Endothelial cell of umbilical vein (primary cell): Measurements from ENCODE around the gene SEMA3A. TPM values are rescaled to one million over a fixed set of nuclear protein-coding genes. Genes with fewer than 3 reads are reported as not detected.

Experiments used
- BruUV-seq: library from RNA; stranded (reverse); fragments of 400-500 nt; replicated peaks from 2 replicates; lab custom pipeline; 2021; lab: Mats Ljungman, UMichigan
- CTCF ChIA-PET: fragments of 300-600, 350-600 bp; sonication (Branson Sonifier 250); formaldehyde crosslinking; loops from one replicate; lab custom pipeline; 2021; ENCODE audit warnings: antibody characterized with exemption, inconsistent platforms; lab: Charles Lee
- POLR2A ChIA-PET: fragments of 300-600, 350-600 bp; sonication (Branson Sonifier 250); formaldehyde crosslinking; loops from one replicate; lab custom pipeline; 2021; ENCODE audit warnings: antibody characterized with exemption, inconsistent platforms; lab: Charles Lee
- DNase-seq: peaks from one replicate; pipeline ENCODE4 v3.0.0-alpha.2; 2011; ENCODE audit warnings: low read depth, low spot score
- FAIRE-seq: peaks from 2 replicates; lab custom pipeline; 2011; peaks lifted over from hg19 to GRCh38; lab: Jason Lieb, UNC
- H2AFZ ChIP-seq: 2 replicates; pipeline ENCODE4 v1.6.0; 2012; ENCODE audit warnings: low read depth, low read length, control low read depth, inconsistent platforms
- H3K27ac ChIP-seq: 2 replicates; pipeline ENCODE4 v1.5.1; 2011; ENCODE audit warnings: low read depth, mild to moderate bottlenecking, control low read depth, low read length, moderate library complexity; ENCODE audit not compliant: insufficient read depth
- H3K27me3 ChIP-seq, 2 experiments: 2 replicates each; pipeline versions ENCODE4 v1.6.0 to v1.6.1; 2011; ENCODE audit warnings: low read length in 2 of 2, mixed read lengths in 1 of 2; ENCODE audit not compliant: control insufficient read depth in 2 of 2, insufficient read depth in 2 of 2
- H3K36me3 ChIP-seq, 2 experiments: 2 replicates in 1 of 2; 3 replicates in 1 of 2; pipeline ENCODE4 v1.5.1; 2011; ENCODE audit warnings: low read length in 2 of 2, mild to moderate bottlenecking in 1 of 2, moderate library complexity in 1 of 2; ENCODE audit not compliant: control insufficient read depth in 2 of 2, insufficient read depth in 2 of 2; ENCODE audit errors: extremely low read depth in 1 of 2
- H3K4me1 ChIP-seq: 3 replicates; pipeline ENCODE4 v1.5.1; 2011; ENCODE audit warnings: mild to moderate bottlenecking, low read length; ENCODE audit not compliant: control insufficient read depth, insufficient read depth; ENCODE audit errors: extremely low read depth
- H3K4me2 ChIP-seq: 2 replicates; pipeline ENCODE4 v1.6.1; 2011; ENCODE audit warnings: low read length, control low read depth, mixed read lengths; ENCODE audit not compliant: insufficient read depth
- H3K4me3 ChIP-seq, 3 experiments: fragments of 200-600 bp in 1 of 3; sonication (generic), shearing (Covaris generic) in 1 of 3; replicated peaks in 1 of 3; 2 replicates each; pipeline ENCODE4 v1.5.1; 2011 to 2016; ENCODE audit warnings: control low read depth in 3 of 3, low read length in 3 of 3, mild to moderate bottlenecking in 2 of 3, inconsistent platforms in 1 of 3, low read depth in 1 of 3, moderate library complexity in 1 of 3; ENCODE audit not compliant: insufficient read depth in 1 of 3
- H3K79me2 ChIP-seq: 2 replicates; pipeline ENCODE4 v1.6.0; 2012; ENCODE audit warnings: low read length, inconsistent platforms; ENCODE audit not compliant: control insufficient read depth, insufficient read depth
- H3K9ac ChIP-seq: replicated peaks from 2 replicates; pipeline ENCODE3; 2011; ENCODE audit warnings: low read length, control low read depth; ENCODE audit not compliant: insufficient read depth; ENCODE audit errors: extremely low read depth
- H3K9me1 ChIP-seq: replicated peaks from 3 replicates; pipeline ENCODE4 v1.6.0; 2011; ENCODE audit warnings: mild to moderate bottlenecking, low read length; ENCODE audit not compliant: control insufficient read depth, insufficient read depth; ENCODE audit errors: extremely low read depth
- H3K9me3 ChIP-seq: replicated peaks from 2 replicates; pipeline ENCODE4 v1.5.1; 2012; ENCODE audit warnings: low read length, inconsistent platforms; ENCODE audit not compliant: control insufficient read depth, insufficient read depth
- H4K20me1 ChIP-seq: replicated peaks from 2 replicates; pipeline ENCODE3; 2011; ENCODE audit warnings: mild to moderate bottlenecking, low read length; ENCODE audit not compliant: control insufficient read depth, insufficient read depth; ENCODE audit errors: extremely low read depth
- CTCF ChIP-seq, 2 donors: IDR thresholded peaks; 1 replicate in 1 of 2; 2 replicates in 1 of 2; pipeline ENCODE4 v1.5.1; 2011; ENCODE audit warnings: low read length in 2 of 2, mild to moderate bottlenecking in 2 of 2, moderate library complexity in 2 of 2, control low read depth in 1 of 2, inconsistent platforms in 1 of 2, low read depth in 1 of 2; ENCODE audit not compliant: insufficient read depth in 1 of 2; ENCODE audit errors: extremely low read depth in 1 of 2
- EZH2 ChIP-seq: IDR thresholded peaks from 2 replicates; pipeline ENCODE4 v1.6.1; 2012; ENCODE audit warnings: borderline replicate concordance, low read depth, mild to moderate bottlenecking, moderate library complexity, low read length, inconsistent platforms; ENCODE audit not compliant: severe bottlenecking
- FOS ChIP-seq: IDR thresholded peaks from 2 replicates; pipeline ENCODE4 v1.6.1; 2011; ENCODE audit warnings: mild to moderate bottlenecking, low read length, moderate library complexity, borderline replicate concordance; ENCODE audit not compliant: insufficient read depth
- GATA2 ChIP-seq: IDR thresholded peaks from 2 replicates; pipeline ENCODE4 v1.7.0; 2011; ENCODE audit warnings: low read depth, mild to moderate bottlenecking, moderate library complexity, mixed read lengths, low read length; ENCODE audit not compliant: insufficient read length, insufficient read depth
- JUN ChIP-seq: IDR thresholded peaks from 2 replicates; pipeline ENCODE4 v1.6.1; 2011; ENCODE audit warnings: borderline replicate concordance, low read depth; ENCODE audit not compliant: insufficient read length, insufficient read depth
- MAX ChIP-seq: IDR thresholded peaks from 2 replicates; pipeline ENCODE4 v1.6.1; 2011; ENCODE audit not compliant: insufficient read depth, insufficient read length
- MYC ChIP-seq: IDR thresholded peaks from one replicate; pipeline ENCODE4 v1.6.1; 2011; ENCODE audit warnings: mild to moderate bottlenecking, low read depth, low read length
- POLR2A ChIP-seq: IDR thresholded peaks from 2 replicates; pipeline ENCODE4 v1.6.1; 2012; ENCODE audit warnings: low read depth, mild to moderate bottlenecking, control low read depth, low read length
- POLR2AphosphoS5 ChIP-seq: IDR thresholded peaks from 2 replicates; pipeline ENCODE4 v1.6.1; 2012; ENCODE audit warnings: low read depth, mild to moderate bottlenecking, control low read depth, low read length, moderate library complexity; ENCODE audit not compliant: insufficient read depth
- dilution Hi-C: fragments of 300-500 bp; cut with MboI; formaldehyde crosslinking; loops from one replicate; pipeline ENCODE4 v1.15.0; 2019; ENCODE audit warnings: low sequenced_read_pairs; ENCODE audit not compliant: extremely low pct_ligation_motif_present
- intact Hi-C: fragments of 100-400 bp; cut with micrococcal nuclease; formaldehyde crosslinking; loops from one replicate; pipeline ENCODE4 v1.10.0; 2022
- polyA plus RNA-seq, 4 experiments: library from polyadenylated mRNA; depleted of rRNA in 3 of 4; stranded (reverse) in 3 of 4; unstranded in 1 of 4; fragments of >200 nt; gene quantifications; 2 replicates each; pipeline versions ENCODE4 v1.2.1 to v1.2.3, GENCODE V29; 2011 to 2012; ENCODE audit warnings: missing spikeins in 1 of 4
- total RNA-seq: library from RNA; stranded (reverse); gene quantifications from 2 replicates; pipeline ENCODE4 v1.2.3, GENCODE V29; 2021

Gene SEMA3A
- total and polyA plus RNA-seq, 2 donors (not counting 3 experiments of a cell fraction or from before 2014, with no cell fraction given) = 0.68 to 1.2 TPM

- Histone ChIP-seq H2AFZ (no peak overlapping the region), H3K9me1 (no peaks in the 10 kb centered on the region), H3K79me2 (no peaks in the 10 kb centered on the region), H3K27ac (no peak overlapping the region), H4K20me1 (no peaks in the 10 kb centered on the region), H3K9ac (no peak overlapping the region), H3K9me3 (no peaks in the 10 kb centered on the region), H3K4me3 (no peak overlapping the region), H3K4me2 (no peak overlapping the region), H3K4me1 (no peaks in the 10 kb centered on the region), H3K27me3 (no peaks in the 10 kb centered on the region), H3K36me3 (no peaks in the 10 kb centered on the region)
- no TSS peak for BruUV-seq
- ChIA-PET POLR2A (no interaction called here), CTCF (interaction anchor here (1.5 kb wide), 2 partner anchors 11 to 1035 kb away, joined by 3 to 4 read pairs; no protein-coding TSS in a partner anchor)
- dilution Hi-C loops (no loop called here), intact Hi-C loops (no loop called here)
- TF ChIP-seq POLR2AphosphoS5 = no peak
- TF ChIP-seq EZH2 = no peak
- TF ChIP-seq MYC = no peak
- no peak for TF ChIP-seq MAX
- TF ChIP-seq CTCF (IDR thresholded peaks at IDR 0.05; ENCODE audit: extremely low read depth in 1 of 2, insufficient read depth in 1 of 2, low read depth in 1 of 2, low read length in 2 of 2) = no peak
- TF ChIP-seq JUN = no peak
- no peak for TF ChIP-seq POLR2A
- no peak for TF ChIP-seq GATA2
- no peak for TF ChIP-seq FOS
- FAIRE-seq (no peak), DNase-seq (no peak)
These were observed 206.8 kb downstream of the SEMA3A start for GRCh38 chr7:83987764-83988163.
